Activated CD8-positive, alpha-beta memory T cell treated with anti-CD3 and anti-CD28 coated beads for 36 hours (primary cell): Measurements from ENCODE around the gene TRAPPC3. TPM values are rescaled to one million over a fixed set of nuclear protein-coding genes. Genes with fewer than 3 reads are reported as not detected.

ENCODE experiments used
- CTCF ChIA-PET: fragments of 350-600 bp; sonication (Branson Sonifier 250); formaldehyde crosslinking; loops from one replicate; lab custom pipeline; 2021; ENCODE audit warnings: antibody characterized with exemption; lab: Charles Lee
- POLR2A ChIA-PET: fragments of 350-600 bp; sonication (Branson Sonifier 250); formaldehyde crosslinking; loops from one replicate; lab custom pipeline; 2021; ENCODE audit warnings: antibody characterized with exemption; lab: Charles Lee
- total RNA-seq, 2 experiments: library from RNA; stranded (reverse); gene quantifications; one replicate each; pipeline ENCODE4 v1.2.3, GENCODE V29; 2021

The TRAPPC3 gene
- total RNA-seq, 2 experiments from 2014 or later = 60.6 to 64.0 TPM

GRCh38 chr1:36170643-36171412 lies 21.5 kb upstream of the TRAPPC3 start:
- CTCF ChIA-PET = interaction anchor here (1.2 to 2.1 kb wide), 3 partner anchors 10 to 21 kb away, joined by 5 to 8 read pairs (median 7); partner anchors contain the start of gene TRAPPC3
- POLR2A ChIA-PET = interaction anchor here (0.8 to 1.4 kb wide), 2 partner anchors 15 to 21 kb away, joined by 4 to 5 read pairs; partner anchors contain the start of gene MAP7D1

- ChIA-PET POLR2A (no interaction called here), CTCF (interaction anchor here (2.1 kb wide), 1 partner anchor 19 kb away, joined by 6 read pairs; the partner anchor contains the start of gene TRAPPC3)
These were observed 19.2 kb upstream of the TRAPPC3 start for GRCh38 chr1:36168514-36168913.

GRCh38 chr1:36166938-36167905 lies 17.9 kb upstream of the TRAPPC3 start:
- ChIA-PET POLR2A (no interaction called here), CTCF (interaction anchor here (2.1 kb wide), 1 partner anchor 18 kb away, joined by 6 read pairs; the partner anchor contains the start of gene TRAPPC3)

- CTCF ChIA-PET = no interaction called here
- POLR2A ChIA-PET = interaction anchor here (0.6 kb wide), 1 partner anchor 52 kb away, joined by 3 read pairs; no protein-coding TSS in a partner anchor
These were observed 16.9 kb upstream of the TRAPPC3 start for GRCh38 chr1:36166136-36166535.

- CTCF ChIA-PET = interaction anchor here (0.8 kb wide), 1 partner anchor 18 kb away, joined by 3 read pairs; no protein-coding TSS in a partner anchor
- POLR2A ChIA-PET = no interaction called here
These were observed 15.9 kb upstream of the TRAPPC3 start for GRCh38 chr1:36165145-36165544.

GRCh38 chr1:36164361-36164760 lies 15.1 kb upstream of the TRAPPC3 start:
- POLR2A ChIA-PET = no interaction called here
- CTCF ChIA-PET = interaction anchor here (5.3 kb wide), 1 partner anchor 14 kb away, joined by 49 read pairs; the partner anchor contains the start of gene TRAPPC3

- CTCF ChIA-PET = interaction anchor here (4.8 to 5.3 kb wide), 2 partner anchors 13 to 25 kb away, joined by 30 to 49 read pairs; partner anchors contain the start of gene TRAPPC3
- POLR2A ChIA-PET = interaction anchor here (0.8 to 1.3 kb wide), 2 partner anchors 14 to 60 kb away, joined by 3 to 7 read pairs; partner anchors contain the start of genes THRAP3 and TRAPPC3
These were observed 14.1 kb upstream of the TRAPPC3 start for GRCh38 chr1:36163426-36163825.

GRCh38 chr1:36162680-36163239 lies 13.5 kb upstream of the TRAPPC3 start:
- CTCF ChIA-PET = interaction anchor here (0.9 to 5.3 kb wide), 5 partner anchors 13 to 123 kb away, joined by 3 to 49 read pairs (median 10); partner anchors contain the start of gene TRAPPC3
- POLR2A ChIA-PET = interaction anchor here (0.6 to 1.3 kb wide), 3 partner anchors 13 to 61 kb away, joined by 3 to 7 read pairs (median 3); partner anchors contain the start of gene THRAP3

GRCh38 chr1:36161641-36162531 lies 12.6 kb upstream of the TRAPPC3 start:
- ChIA-PET CTCF (interaction anchor here (0.9 to 5.3 kb wide), 10 partner anchors 8 to 224 kb away, joined by 3 to 49 read pairs (median 5); partner anchors contain the start of genes STK40 and TRAPPC3), POLR2A (interaction anchor here (0.6 to 1.9 kb wide), 6 partner anchors 12 to 62 kb away, joined by 3 to 26 read pairs (median 6); partner anchors contain the start of genes THRAP3 and TRAPPC3)

- ChIA-PET CTCF (interaction anchor here (0.9 to 5.3 kb wide), 14 partner anchors 9 to 240 kb away, joined by 3 to 49 read pairs (median 5); partner anchors contain the start of genes STK40, THRAP3 and TRAPPC3), POLR2A (interaction anchor here (0.6 to 1.9 kb wide), 4 partner anchors 11 to 232 kb away, joined by 3 to 26 read pairs (median 6); partner anchors contain the start of genes THRAP3 and TRAPPC3)
These were observed 11.7 kb upstream of the TRAPPC3 start for GRCh38 chr1:36160949-36161485.

GRCh38 chr1:36160388-36160948 lies 11.2 kb upstream of the TRAPPC3 start:
- ChIA-PET CTCF (interaction anchor here (1.0 to 5.3 kb wide), 11 partner anchors 10 to 241 kb away, joined by 3 to 49 read pairs (median 5); partner anchors contain the start of genes STK40, THRAP3 and TRAPPC3), POLR2A (interaction anchor here (0.6 to 1.9 kb wide), 4 partner anchors 11 to 232 kb away, joined by 3 to 26 read pairs (median 6); partner anchors contain the start of genes THRAP3 and TRAPPC3)

- POLR2A ChIA-PET = interaction anchor here (0.5 to 1.9 kb wide), 4 partner anchors 10 to 117 kb away, joined by 4 to 26 read pairs (median 6); partner anchors contain the start of genes THRAP3 and TRAPPC3
- CTCF ChIA-PET = interaction anchor here (1.3 to 5.3 kb wide), 7 partner anchors 10 to 241 kb away, joined by 3 to 49 read pairs (median 8); partner anchors contain the start of genes THRAP3 and TRAPPC3
These were observed 10.5 kb upstream of the TRAPPC3 start for GRCh38 chr1:36159614-36160387.

- POLR2A ChIA-PET = interaction anchor here (0.7 kb wide), 1 partner anchor 133 kb away, joined by 3 read pairs; no protein-coding TSS in a partner anchor
These were observed 9.6 kb upstream of the TRAPPC3 start for GRCh38 chr1:36158827-36159252.

GRCh38 chr1:36157973-36158826 lies 8.9 kb upstream of the TRAPPC3 start:
- ChIA-PET POLR2A (interaction anchor here (0.7 kb wide), 1 partner anchor 133 kb away, joined by 3 read pairs; no protein-coding TSS in a partner anchor), CTCF (interaction anchor here (0.7 to 1.4 kb wide), 2 partner anchors 65 to 67 kb away, joined by 3 read pairs; no protein-coding TSS in a partner anchor)

More at GRCh38 chr1:36158827-36159252, 9.6 kb upstream of the TRAPPC3 start:
- CTCF ChIA-PET = interaction anchor here (2.8 to 5.3 kb wide), 3 partner anchors 9 to 66 kb away, joined by 8 to 49 read pairs (median 30); partner anchors contain the start of genes THRAP3 and TRAPPC3
